Activated CD8-positive, alpha-beta T cell treated with anti-CD3 and anti-CD28 coated beads for 36 hours (primary cell): Measurements from ENCODE around the gene PCSK2. TPM values are rescaled to one million over a fixed set of nuclear protein-coding genes. Genes with fewer than 3 reads are reported as not detected.
A peak's percentile ranks its signal among the peaks of the same experiment; 100 is the strongest.

Experiments
- ATAC-seq: fragments of 200-7000 bp; cut with Tn5 transposase; one replicate; pipeline ENCODE4 v1.10.0; 2021; ENCODE audit warnings: mild to moderate bottlenecking, moderate library complexity
- CTCF ChIA-PET: fragments of 350-600 bp; sonication (Branson Sonifier 250); formaldehyde crosslinking; loops from one replicate; lab custom pipeline; 2021; ENCODE audit warnings: antibody characterized with exemption; lab: Charles Lee
- POLR2A ChIA-PET: fragments of 350-600 bp; sonication (Branson Sonifier 250); formaldehyde crosslinking; loops from one replicate; lab custom pipeline; 2021; ENCODE audit warnings: antibody characterized with exemption; lab: Charles Lee
- DNase-seq: peaks from one replicate; pipeline ENCODE4 v3.0.0-alpha.2; 2020
- H3K27ac Mint-ChIP-seq: one replicate; pipeline ENCODE4 v1.8.0; 2021; ENCODE audit warnings: mild to moderate bottlenecking, mixed read lengths
- H3K27me3 Mint-ChIP-seq: one replicate; pipeline ENCODE4 v1.8.0; 2021; ENCODE audit warnings: mixed read lengths
- H3K36me3 Mint-ChIP-seq: one replicate; pipeline ENCODE4 v1.8.0; 2021; ENCODE audit warnings: low read depth, mixed read lengths
- H3K4me1 Mint-ChIP-seq: one replicate; pipeline ENCODE4 v1.8.0; 2021; ENCODE audit warnings: low read depth, mixed read lengths
- H3K4me3 Mint-ChIP-seq: one replicate; pipeline ENCODE4 v1.8.0; 2021; ENCODE audit warnings: mild to moderate bottlenecking, moderate library complexity, mixed read lengths
- H3K9me3 Mint-ChIP-seq: one replicate; pipeline ENCODE4 v1.8.0; 2021; ENCODE audit warnings: mixed read lengths
- intact Hi-C: fragments of 100-400 bp; cut with micrococcal nuclease; formaldehyde crosslinking; loops from one replicate; pipeline ENCODE4 v1.10.0; 2022
- total RNA-seq, 2 experiments: library from RNA; stranded (reverse); gene quantifications; one replicate each; pipeline ENCODE4 v1.2.3, GENCODE V29; 2021
- TF ChIP-seq, protein P1 (sequence below): fragments of 200-600 bp; IDR thresholded peaks from one replicate; pipeline ENCODE4 v1.8.0; 2022; ENCODE audit warnings: antibody characterized with exemption, mild to moderate bottlenecking

Gene PCSK2
- total RNA-seq, 2 experiments from 2014 or later = not detected

DNA sequence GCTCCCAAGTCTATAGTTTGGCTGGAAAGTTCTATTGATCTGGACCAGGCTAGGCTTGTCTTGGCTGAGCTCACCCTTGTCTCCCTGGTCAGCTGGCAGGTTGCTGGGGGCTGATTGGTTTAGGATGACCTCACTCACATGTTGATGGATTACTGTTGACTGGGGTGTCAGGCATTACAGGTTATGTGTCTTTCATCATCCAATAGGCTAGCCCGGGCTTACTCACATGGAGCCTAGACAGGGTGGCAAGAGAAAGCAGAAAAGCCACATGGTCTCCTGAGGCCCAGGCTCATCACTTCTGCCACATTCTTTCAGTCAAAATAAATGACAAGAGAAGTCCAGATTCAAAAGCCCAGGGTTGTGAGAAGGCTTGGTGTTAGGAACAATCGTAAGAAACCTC lies 200.8 kb downstream of the PCSK2 start:
- Mint-ChIP-seq H3K4me1 (no peaks in the 10 kb centered on the region), H3K27ac (no peak overlapping the region), H3K27me3 (peaks cover 5% of the 10 kb centered on the region)

DNA sequence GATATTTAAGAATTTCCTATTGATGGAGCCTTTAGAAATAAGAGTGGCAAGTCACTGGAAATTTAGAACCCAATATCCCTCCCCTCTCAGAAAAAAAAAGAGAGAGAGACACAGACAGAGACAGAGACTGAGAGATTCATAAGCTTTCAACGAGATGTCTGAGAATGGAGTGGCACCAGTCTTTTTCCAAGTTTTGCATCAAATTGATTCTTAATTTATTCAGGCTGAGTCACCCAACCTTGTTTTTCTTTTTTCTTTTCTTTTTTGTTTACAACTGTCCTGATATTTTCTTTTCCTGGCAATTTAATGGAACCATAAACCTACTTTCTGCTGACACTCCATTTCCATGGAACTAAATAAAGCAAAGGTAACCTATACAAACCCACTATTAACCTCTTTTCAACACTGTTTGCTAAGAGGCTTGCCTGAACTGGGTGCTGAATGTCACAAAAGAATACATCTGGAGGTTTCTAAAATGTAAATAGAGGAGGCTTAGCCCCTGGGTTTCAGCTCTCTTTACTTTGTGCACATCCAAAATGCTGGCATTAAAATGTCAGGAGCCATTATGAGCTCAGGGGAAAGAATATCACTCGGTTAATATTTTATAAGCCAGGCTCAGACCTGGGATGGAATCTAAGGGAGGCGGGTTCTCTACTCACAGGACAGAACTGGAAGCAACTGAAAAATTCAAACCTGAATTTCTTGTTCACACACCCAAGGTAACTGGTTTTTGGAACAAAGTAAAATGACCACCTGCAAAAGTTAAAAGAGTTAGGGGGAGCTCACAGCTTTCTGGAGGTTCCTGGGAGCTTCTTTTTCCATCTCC lies 203.5 kb downstream of the PCSK2 start:
- intact Hi-C loops = loop anchor here (2.0 kb wide), 1 partner anchor 626 kb away; no protein-coding TSS in a partner anchor
- TF ChIP-seq, protein P1, sequence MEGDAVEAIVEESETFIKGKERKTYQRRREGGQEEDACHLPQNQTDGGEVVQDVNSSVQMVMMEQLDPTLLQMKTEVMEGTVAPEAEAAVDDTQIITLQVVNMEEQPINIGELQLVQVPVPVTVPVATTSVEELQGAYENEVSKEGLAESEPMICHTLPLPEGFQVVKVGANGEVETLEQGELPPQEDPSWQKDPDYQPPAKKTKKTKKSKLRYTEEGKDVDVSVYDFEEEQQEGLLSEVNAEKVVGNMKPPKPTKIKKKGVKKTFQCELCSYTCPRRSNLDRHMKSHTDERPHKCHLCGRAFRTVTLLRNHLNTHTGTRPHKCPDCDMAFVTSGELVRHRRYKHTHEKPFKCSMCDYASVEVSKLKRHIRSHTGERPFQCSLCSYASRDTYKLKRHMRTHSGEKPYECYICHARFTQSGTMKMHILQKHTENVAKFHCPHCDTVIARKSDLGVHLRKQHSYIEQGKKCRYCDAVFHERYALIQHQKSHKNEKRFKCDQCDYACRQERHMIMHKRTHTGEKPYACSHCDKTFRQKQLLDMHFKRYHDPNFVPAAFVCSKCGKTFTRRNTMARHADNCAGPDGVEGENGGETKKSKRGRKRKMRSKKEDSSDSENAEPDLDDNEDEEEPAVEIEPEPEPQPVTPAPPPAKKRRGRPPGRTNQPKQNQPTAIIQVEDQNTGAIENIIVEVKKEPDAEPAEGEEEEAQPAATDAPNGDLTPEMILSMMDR = no peak
- H3K27me3 Mint-ChIP-seq = peaks cover 5% of the 10 kb centered on the region
- DNase-seq (no peak), ATAC-seq (no peak)
- CTCF ChIA-PET = interaction anchor here (1.1 to 5.7 kb wide), 14 partner anchors 10 to 632 kb away, joined by 3 to 71 read pairs (median 4); no protein-coding TSS in a partner anchor
- no peaks in the 10 kb centered on the region for H3K9me3 Mint-ChIP-seq
- no peaks in the 10 kb centered on the region for H3K4me1 Mint-ChIP-seq
- no peak overlapping the region for H3K4me3 Mint-ChIP-seq
- no peaks in the 10 kb centered on the region for H3K36me3 Mint-ChIP-seq
- no peak overlapping the region for H3K27ac Mint-ChIP-seq
- POLR2A ChIA-PET = no interaction called here

More for the DNA sequence above, 200.8 kb downstream of the PCSK2 start:
- ChIA-PET CTCF (no interaction called here), POLR2A (no interaction called here)
- intact Hi-C loops = no loop called here
- ATAC-seq (no peak), DNase-seq (no peak)
- TF ChIP-seq, protein P1 = no peak
- H3K36me3 Mint-ChIP-seq = no peaks in the 10 kb centered on the region
- no peak overlapping the region for H3K4me3 Mint-ChIP-seq
- no peaks in the 10 kb centered on the region for H3K9me3 Mint-ChIP-seq

DNA sequence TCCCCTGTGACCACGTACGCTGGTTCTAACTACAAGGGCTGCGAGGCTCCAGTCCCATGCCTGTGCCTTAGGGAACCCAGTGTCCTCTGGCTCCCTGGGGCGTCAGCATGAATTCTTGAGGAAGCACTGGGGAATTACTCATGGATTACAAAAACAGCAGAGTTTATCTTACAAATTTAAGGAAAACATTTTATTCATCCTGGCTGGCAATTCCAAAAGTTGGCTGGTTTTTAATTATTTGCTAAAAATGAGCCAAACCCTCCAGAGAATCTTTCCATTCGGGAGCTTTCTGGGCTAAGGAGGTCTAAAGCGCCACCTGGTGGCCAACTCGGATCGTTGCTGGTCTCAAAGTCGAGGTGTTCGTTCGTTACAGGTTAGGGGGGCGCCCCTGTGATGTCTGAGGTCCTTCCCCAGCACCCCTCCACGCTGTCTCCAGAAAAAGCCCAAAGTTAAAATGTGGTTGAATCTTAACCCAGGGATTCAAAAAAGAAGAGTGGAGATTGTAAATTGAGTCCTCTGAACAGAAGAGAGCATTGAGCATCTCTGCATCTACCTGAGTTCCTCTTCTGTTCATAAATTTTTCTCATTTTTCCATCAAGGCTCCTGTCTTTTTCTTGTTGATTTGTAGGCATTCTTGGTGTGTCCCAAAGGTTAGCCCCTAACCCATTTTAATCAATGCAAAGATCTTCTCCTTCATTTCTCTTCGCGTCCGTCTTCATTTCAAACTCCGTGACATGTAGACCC lies 205.0 kb downstream of the PCSK2 start:
- no peak overlapping the region for H3K27ac Mint-ChIP-seq
- no peak overlapping the region for H3K4me3 Mint-ChIP-seq
- H3K9me3 Mint-ChIP-seq = no peaks in the 10 kb centered on the region
- no peak for ATAC-seq
- intact Hi-C loops = loop anchor here (2.0 kb wide), 1 partner anchor 627 kb away; no protein-coding TSS in a partner anchor
- peaks cover 5% of the 10 kb centered on the region for H3K27me3 Mint-ChIP-seq
- CTCF ChIA-PET = interaction anchor here (0.7 to 5.7 kb wide), 15 partner anchors 11 to 633 kb away, joined by 3 to 71 read pairs (median 4); no protein-coding TSS in a partner anchor
- peak; percentile 65 for DNase-seq
- no peaks in the 10 kb centered on the region for H3K4me1 Mint-ChIP-seq
- H3K36me3 Mint-ChIP-seq = no peaks in the 10 kb centered on the region
- TF ChIP-seq, protein P1 = peak; percentile 97
- POLR2A ChIA-PET = no interaction called here

DNA sequence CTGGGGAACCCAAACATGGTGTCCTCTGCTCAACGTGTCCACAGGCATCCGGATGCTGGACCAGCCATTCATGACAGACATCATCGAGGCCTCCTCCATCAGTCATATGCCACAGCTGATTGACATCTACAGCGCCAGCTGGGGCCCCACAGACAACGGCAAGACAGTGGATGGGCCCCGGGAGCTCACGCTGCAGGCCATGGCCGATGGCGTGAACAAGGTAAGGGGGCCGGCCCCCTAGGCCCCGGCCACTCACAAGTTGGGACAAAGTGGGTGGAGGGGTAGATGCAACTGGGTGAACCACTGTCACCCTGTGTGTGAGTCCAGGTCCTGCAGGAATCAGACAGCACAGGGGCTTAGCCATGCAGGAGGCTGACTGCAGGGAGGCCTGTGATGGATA lies 209.8 kb downstream of the PCSK2 start:
- Mint-ChIP-seq H3K9me3 (no peaks in the 10 kb centered on the region), H3K4me1 (no peaks in the 10 kb centered on the region), H3K36me3 (no peaks in the 10 kb centered on the region), H3K27ac (no peak overlapping the region), H3K27me3 (peaks cover 2% of the 10 kb centered on the region), H3K4me3 (no peak overlapping the region)
- DNase-seq (no peak), ATAC-seq (no peak)
- TF ChIP-seq, protein P1 = no peak
- intact Hi-C loops = no loop called here
- ChIA-PET CTCF (no interaction called here), POLR2A (no interaction called here)
